H9 (cell line): ENCODE results near the gene MGARP. TPM values are rescaled to one million over a fixed set of nuclear protein-coding genes. Genes with fewer than 3 reads are reported as not detected.

Source experiments
- DNase-seq: peaks from one replicate; pipeline ENCODE4 v3.0.0-alpha.2; 2017
- H2AFZ ChIP-seq: one replicate; pipeline ENCODE4 v1.6.1; 2013; ENCODE audit warnings: mild to moderate bottlenecking, low read length, control low read depth, moderate library complexity
- H2AK5ac ChIP-seq: 2 replicates; pipeline ENCODE4 v1.6.1; 2013; ENCODE audit warnings: low read length, control low read depth, mixed read lengths; ENCODE audit not compliant: insufficient read length
- H2BK120ac ChIP-seq: one replicate; pipeline ENCODE4 v1.6.1; 2013; ENCODE audit warnings: low read depth, mild to moderate bottlenecking, low read length, control low read depth, inconsistent platforms; ENCODE audit not compliant: poor library complexity, severe bottlenecking
- H2BK12ac ChIP-seq: 2 replicates; pipeline ENCODE4 v1.6.1; 2013; ENCODE audit warnings: low read length, control low read depth, mixed read lengths, low read depth; ENCODE audit not compliant: insufficient read length
- H2BK15ac ChIP-seq: 2 replicates; pipeline ENCODE4 v1.6.1; 2013; ENCODE audit warnings: low read depth, low read length, control low read depth
- H2BK20ac ChIP-seq: one replicate; pipeline ENCODE4 v1.6.1; 2013; ENCODE audit warnings: low read depth, mild to moderate bottlenecking, low read length, control low read depth, inconsistent platforms; ENCODE audit not compliant: poor library complexity, severe bottlenecking
- H2BK5ac ChIP-seq: 2 replicates; pipeline ENCODE4 v1.6.1; 2013; ENCODE audit warnings: low read length, control low read depth, mixed read lengths; ENCODE audit not compliant: insufficient read length
- H3K14ac ChIP-seq: 2 replicates; pipeline ENCODE4 v1.6.1; 2013; ENCODE audit warnings: low read length, control low read depth; ENCODE audit not compliant: insufficient read depth
- H3K18ac ChIP-seq: 2 replicates; pipeline ENCODE4 v1.6.1; 2013; ENCODE audit warnings: low read depth, mild to moderate bottlenecking, mixed read lengths, low read length, control low read depth; ENCODE audit not compliant: insufficient read length
- H3K23ac ChIP-seq: 2 replicates; pipeline ENCODE4 v1.6.1; 2013; ENCODE audit warnings: low read length, control low read depth, mixed read lengths, low read depth; ENCODE audit not compliant: insufficient read length
- H3K23me2 ChIP-seq: 2 replicates; pipeline ENCODE4 v1.6.1; 2013; ENCODE audit warnings: low read depth, mild to moderate bottlenecking, mixed read lengths, low read length, control low read depth; ENCODE audit not compliant: insufficient read length, poor library complexity, severe bottlenecking
- H3K27ac ChIP-seq: 2 replicates; pipeline ENCODE4 v1.5.1; 2013; ENCODE audit warnings: low read length, control low read depth, mixed read lengths, low read depth; ENCODE audit not compliant: insufficient read length
- H3K27me3 ChIP-seq: 2 replicates; pipeline ENCODE4 v1.6.1; 2013; ENCODE audit warnings: low read length, control low read depth, inconsistent platforms; ENCODE audit not compliant: insufficient read depth
- H3K4ac ChIP-seq: 2 replicates; pipeline ENCODE4 v1.6.1; 2013; ENCODE audit warnings: low read depth, mild to moderate bottlenecking, control low read depth, inconsistent platforms, low read length, moderate library complexity
- H3K4me1 ChIP-seq: 2 replicates; pipeline ENCODE4 v1.6.1; 2013; ENCODE audit warnings: low read length, control low read depth, inconsistent platforms; ENCODE audit not compliant: insufficient read depth
- H3K4me2 ChIP-seq: 2 replicates; pipeline ENCODE4 v1.6.1; 2013; ENCODE audit warnings: low read length, control low read depth, mixed read lengths; ENCODE audit not compliant: insufficient read length, insufficient read depth
- H3K56ac ChIP-seq: 2 replicates; pipeline ENCODE4 v1.6.1; 2013; ENCODE audit warnings: low read depth, mild to moderate bottlenecking, mixed read lengths, low read length, control low read depth; ENCODE audit not compliant: insufficient read length
- H3K79me1 ChIP-seq: 2 replicates; pipeline ENCODE4 v1.6.1; 2013; ENCODE audit warnings: low read depth, mild to moderate bottlenecking, moderate library complexity, low read length, control low read depth, inconsistent platforms; ENCODE audit not compliant: insufficient read depth, poor library complexity, severe bottlenecking
- H3K79me2 ChIP-seq: 2 replicates; pipeline ENCODE4 v1.6.1; 2013; ENCODE audit warnings: low read length, control low read depth, inconsistent platforms; ENCODE audit not compliant: insufficient read depth
- H3K9ac ChIP-seq: 2 replicates; pipeline ENCODE4 v1.6.1; 2013; ENCODE audit warnings: low read length, control low read depth, mixed read lengths; ENCODE audit not compliant: insufficient read length; ENCODE audit errors: extremely low read depth
- H3K9me3 ChIP-seq: one replicate; pipeline ENCODE4 v1.6.1; 2013; ENCODE audit warnings: low read depth, low read length, inconsistent platforms; ENCODE audit not compliant: control insufficient read depth
- H3T11ph ChIP-seq: one replicate; pipeline ENCODE4 v1.6.1; 2013; ENCODE audit warnings: mild to moderate bottlenecking, low read length, control low read depth, inconsistent platforms
- H4K20me1 ChIP-seq: one replicate; pipeline ENCODE4 v1.6.1; 2013; ENCODE audit not compliant: control insufficient read depth, insufficient read length, insufficient read depth
- H4K5ac ChIP-seq: 2 replicates; pipeline ENCODE4 v1.6.1; 2013; ENCODE audit warnings: low read depth, mild to moderate bottlenecking, mixed read lengths, low read length, control low read depth; ENCODE audit not compliant: insufficient read length
- H4K8ac ChIP-seq: replicated peaks from 2 replicates; pipeline ENCODE4 v1.6.1; 2013; ENCODE audit warnings: low read length, control low read depth, mixed read lengths, low read depth; ENCODE audit not compliant: insufficient read length
- H4K91ac ChIP-seq: 2 replicates; pipeline ENCODE4 v1.6.1; 2013; ENCODE audit warnings: low read depth, mild to moderate bottlenecking, moderate library complexity, mixed read lengths, low read length, control low read depth; ENCODE audit not compliant: insufficient read length
- H3K27ac Mint-ChIP-seq, 3 experiments: 2 replicates in 2 of 3; 3 replicates in 1 of 3; pipeline ENCODE4 v1.8.0; 2020 to 2021; ENCODE audit warnings: mixed read lengths in 3 of 3, mild to moderate bottlenecking in 1 of 3, moderate library complexity in 1 of 3
- H3K27me3 Mint-ChIP-seq: 2 replicates; pipeline ENCODE4 v1.8.0; 2021; ENCODE audit warnings: low read depth, mild to moderate bottlenecking, moderate library complexity, mixed read lengths
- H3K36me3 Mint-ChIP-seq, 3 experiments: 2 replicates in 2 of 3; 3 replicates in 1 of 3; pipeline ENCODE4 v1.8.0; 2020 to 2021; ENCODE audit warnings: low read depth in 3 of 3, mixed read lengths in 3 of 3; ENCODE audit not compliant: insufficient read depth in 1 of 3
- H3K4me1 Mint-ChIP-seq, 2 experiments: 2 replicates each; pipeline ENCODE4 v1.8.0; 2020; ENCODE audit warnings: mixed read lengths in 2 of 2
- H3K4me3 Mint-ChIP-seq, 2 experiments: 2 replicates in 1 of 2; 3 replicates in 1 of 2; pipeline ENCODE4 v1.8.0; 2020 to 2021; ENCODE audit warnings: mild to moderate bottlenecking in 2 of 2, mixed read lengths in 2 of 2, moderate library complexity in 1 of 2
- H3K9me3 Mint-ChIP-seq, 2 experiments: 2 replicates in 1 of 2; 3 replicates in 1 of 2; pipeline ENCODE4 v1.8.0; 2020; ENCODE audit warnings: mild to moderate bottlenecking in 2 of 2, mixed read lengths in 2 of 2, moderate library complexity in 1 of 2
- WGBS: extraction: QIAGEN DNeasy Blood & Tissue Kit; methylation state at CpG from one replicate; pipeline ENCODE4 v1.1.7; 2013; ENCODE audit warnings: missing lambda C conversion rate, low lambda C conversion rate, mixed read lengths; ENCODE audit not compliant: insufficient read length; ENCODE audit errors: extremely low coverage; 5-methylcytosine and 5-hydroxymethylcytosine counted together
- total RNA-seq: library from RNA; stranded (reverse); gene quantifications from 2 replicates; pipeline ENCODE4 v1.2.1, GENCODE V29; 2021
- TF ChIP-seq, protein P1 (sequence below): fragments of 200-600 bp; sonication (generic); conservative IDR thresholded peaks from 3 replicates; pipeline ENCODE4 v1.8.0; 2021; ENCODE audit warnings: antibody characterized with exemption, mild to moderate bottlenecking

Gene MGARP
- total RNA-seq, 1 experiment from 2014 or later, result 4.0 TPM

DNA sequence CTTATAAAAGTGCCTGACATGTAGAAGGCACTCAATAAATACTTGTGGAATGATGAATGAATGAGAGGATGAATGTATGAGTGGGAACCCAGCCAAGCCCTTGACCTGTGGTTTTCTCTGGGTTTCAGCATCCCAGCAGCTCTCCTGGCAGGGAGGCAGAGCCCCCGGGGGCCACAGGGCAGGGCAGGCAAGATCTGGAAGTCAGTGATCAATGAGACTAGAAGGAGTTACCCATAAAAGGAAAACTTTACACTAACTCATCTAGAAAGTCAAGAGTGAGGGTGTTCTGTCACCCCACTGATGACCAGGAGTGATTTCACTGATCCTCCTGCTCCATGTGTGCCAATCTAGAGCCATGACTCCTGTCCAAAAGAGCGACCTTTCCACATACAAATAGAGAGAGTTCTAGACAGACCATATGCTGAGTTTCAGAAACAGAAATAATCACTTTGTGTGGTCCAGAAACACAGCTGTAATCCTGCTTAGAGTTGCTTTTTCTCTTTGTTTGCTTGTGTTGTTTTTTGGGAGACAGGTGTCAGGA, 37.4 kb downstream of the MGARP start:
- no peaks in the 10 kb centered on the region for H3K23me2 ChIP-seq
- Mint-ChIP-seq H3K36me3 (peaks cover 7 to 10% (median 10%) of the 10 kb centered on the region in 3 experiments), H3K4me1 (peaks cover 26 to 33% of the 10 kb centered on the region in 2 experiments), H3K4me3 (peak overlapping the region in 1 of 2 experiments; percentile 2; a peak in 1 of 5 replicates), H3K27me3 (no peaks in the 10 kb centered on the region), H3K9me3 (peaks cover 12% of the 10 kb centered on the region in 2 experiments), H3K27ac (0 out of 7 replicates have a peak overlapping the region, but pooled peaks of 2 of the 3 experiments have one; percentile 21 to 67)
- H4K8ac ChIP-seq, result no peak overlapping the region
- H4K5ac ChIP-seq, result no peak overlapping the region
- no peak overlapping the region for H4K91ac ChIP-seq
- no peak overlapping the region for H2BK15ac ChIP-seq
- peak overlapping the region; percentile 95 for H2BK12ac ChIP-seq
- H3K9ac ChIP-seq, result no peak overlapping the region
- H3K14ac ChIP-seq, result no peak overlapping the region
- H2AFZ ChIP-seq, result no peak overlapping the region
- H2BK5ac ChIP-seq, result no peak overlapping the region
- no peaks in the 10 kb centered on the region for H4K20me1 ChIP-seq
- no peak overlapping the region for H3K23ac ChIP-seq
- no peak overlapping the region for H2AK5ac ChIP-seq
- H3K4me2 ChIP-seq, result no peak overlapping the region
- peaks cover 16% of the 10 kb centered on the region; the same call in 1 of the 2 replicates for H3K4me1 ChIP-seq
- no peak for DNase-seq
- no peak overlapping the region for H2BK20ac ChIP-seq
- no peak overlapping the region for H2BK120ac ChIP-seq
- H3K56ac ChIP-seq, result no peak overlapping the region
- no peak overlapping the region for H3K4ac ChIP-seq
- H3K79me2 ChIP-seq, result no peaks in the 10 kb centered on the region
- H3K9me3 ChIP-seq, result no peaks in the 10 kb centered on the region
- H3K79me1 ChIP-seq, result no peaks in the 10 kb centered on the region
- H3K27me3 ChIP-seq, result no peaks in the 10 kb centered on the region
- no peak overlapping the region for H3T11ph ChIP-seq
- TF ChIP-seq, protein P1, sequence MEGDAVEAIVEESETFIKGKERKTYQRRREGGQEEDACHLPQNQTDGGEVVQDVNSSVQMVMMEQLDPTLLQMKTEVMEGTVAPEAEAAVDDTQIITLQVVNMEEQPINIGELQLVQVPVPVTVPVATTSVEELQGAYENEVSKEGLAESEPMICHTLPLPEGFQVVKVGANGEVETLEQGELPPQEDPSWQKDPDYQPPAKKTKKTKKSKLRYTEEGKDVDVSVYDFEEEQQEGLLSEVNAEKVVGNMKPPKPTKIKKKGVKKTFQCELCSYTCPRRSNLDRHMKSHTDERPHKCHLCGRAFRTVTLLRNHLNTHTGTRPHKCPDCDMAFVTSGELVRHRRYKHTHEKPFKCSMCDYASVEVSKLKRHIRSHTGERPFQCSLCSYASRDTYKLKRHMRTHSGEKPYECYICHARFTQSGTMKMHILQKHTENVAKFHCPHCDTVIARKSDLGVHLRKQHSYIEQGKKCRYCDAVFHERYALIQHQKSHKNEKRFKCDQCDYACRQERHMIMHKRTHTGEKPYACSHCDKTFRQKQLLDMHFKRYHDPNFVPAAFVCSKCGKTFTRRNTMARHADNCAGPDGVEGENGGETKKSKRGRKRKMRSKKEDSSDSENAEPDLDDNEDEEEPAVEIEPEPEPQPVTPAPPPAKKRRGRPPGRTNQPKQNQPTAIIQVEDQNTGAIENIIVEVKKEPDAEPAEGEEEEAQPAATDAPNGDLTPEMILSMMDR, result no peak
- H3K27ac ChIP-seq, result peak overlapping the region; percentile 4
- WGBS, result no CpG with 5 or more reads among the region's 2 CpGs
- no peak overlapping the region for H3K18ac ChIP-seq
